IPS-18c (cell line): Measurements from ENCODE around the gene JTB.

ENCODE experiments used
- H3K4me3 ChIP-seq: 2 replicates; pipeline ENCODE4 v1.7.0; 2013; ENCODE audit warnings: low read depth, mild to moderate bottlenecking, low read length, moderate library complexity; ENCODE audit not compliant: insufficient read depth
- H3K9me3 ChIP-seq: one replicate; pipeline ENCODE4 v1.6.1; 2013; ENCODE audit warnings: mild to moderate bottlenecking, low read length, moderate library complexity; ENCODE audit not compliant: control insufficient read depth, insufficient read depth

Gene JTB

GRCh38 chr1:153962088-153963029 lies 15.1 kb downstream of the JTB start:
- peaks cover 4% of the 10 kb centered on the region for H3K9me3 ChIP-seq
- peak overlapping the region; percentile 88 for H3K4me3 ChIP-seq

GRCh38 chr1:153961421-153961820 lies 16.1 kb downstream of the JTB start:
- H3K9me3 ChIP-seq = peaks cover 4% of the 10 kb centered on the region
- peak overlapping the region; percentile 88 for H3K4me3 ChIP-seq

- Histone ChIP-seq H3K9me3 (peaks cover 4% of the 10 kb centered on the region), H3K4me3 (no peak overlapping the region)
Measured at GRCh38 chr1:153960206-153960605, 17.3 kb downstream of the JTB start.

GRCh38 chr1:153959454-153959853 lies 18.0 kb downstream of the JTB start:
- Histone ChIP-seq H3K9me3 (peaks cover 4% of the 10 kb centered on the region), H3K4me3 (no peak overlapping the region)

- no peak overlapping the region for H3K4me3 ChIP-seq
- peaks cover under 1% of the 10 kb centered on the region for H3K9me3 ChIP-seq
Measured at GRCh38 chr1:153958961-153959260, 18.6 kb downstream of the JTB start.

- H3K4me3 ChIP-seq = peak within 1 kb of the TSS; percentile 96
- no peaks in the 10 kb centered on the region for H3K9me3 ChIP-seq
Measured at GRCh38 chr1:153958111-153958960, 19.1 kb downstream of the JTB start, which contains the start of gene CRTC2. TSS of gene CRTC2 (minus strand) at chr1:153958612. CDS start at chr1:153958497, 115 bp downstream.

GRCh38 chr1:153957744-153958110 lies 19.7 kb downstream of the JTB start:
- Histone ChIP-seq H3K4me3 (peak overlapping the region; percentile 96), H3K9me3 (no peaks in the 10 kb centered on the region)

- peak overlapping the region; percentile 96 for H3K4me3 ChIP-seq
- H3K9me3 ChIP-seq = no peaks in the 10 kb centered on the region
Measured at GRCh38 chr1:153956997-153957715, 20.3 kb downstream of the JTB start.

GRCh38 chr1:153954826-153955225 lies 22.6 kb downstream of the JTB start:
- H3K9me3 ChIP-seq = no peaks in the 10 kb centered on the region
- no peak overlapping the region for H3K4me3 ChIP-seq

- Histone ChIP-seq H3K9me3 (no peaks in the 10 kb centered on the region), H3K4me3 (no peak overlapping the region)
Measured at GRCh38 chr1:153953859-153954365, 23.6 kb downstream of the JTB start.

- Histone ChIP-seq H3K4me3 (no peak overlapping the region), H3K9me3 (no peaks in the 10 kb centered on the region)
Measured at GRCh38 chr1:153951801-153952200, 25.7 kb downstream of the JTB start.

GRCh38 chr1:153951183-153951582 lies 26.3 kb downstream of the JTB start:
- H3K9me3 ChIP-seq = no peaks in the 10 kb centered on the region
- no peak overlapping the region for H3K4me3 ChIP-seq

GRCh38 chr1:153946622-153947241 lies 30.7 kb downstream of the JTB start, which contains the start of gene DENND4B:
TSS of gene DENND4B (minus strand) at chr1:153946718. CDS start at chr1:153944374, 2,344 bp downstream.
- Histone ChIP-seq H3K4me3 (peak within 1 kb of the TSS; percentile 89), H3K9me3 (no peaks in the 10 kb centered on the region)

GRCh38 chr1:153945795-153946621 lies 31.5 kb downstream of the JTB start:
- Histone ChIP-seq H3K9me3 (no peaks in the 10 kb centered on the region), H3K4me3 (peak overlapping the region; percentile 89)

GRCh38 chr1:153945131-153945794 lies 32.2 kb downstream of the JTB start:
- Histone ChIP-seq H3K4me3 (peak overlapping the region; percentile 89), H3K9me3 (no peaks in the 10 kb centered on the region)

GRCh38 chr1:153944827-153945117 lies 32.7 kb downstream of the JTB start:
- Histone ChIP-seq H3K9me3 (no peaks in the 10 kb centered on the region), H3K4me3 (no peak overlapping the region; the same call in 1 of the 2 replicates)
